OCI-LY3 (cell line): Measurements from ENCODE around the gene FUT7.

ENCODE experiments used
- H2AFZ ChIP-seq: fragments of 200-600, 300-600 bp; shearing (Covaris generic); 2 replicates; pipeline ENCODE4 v1.6.0; 2014; ENCODE audit warnings: antibody characterized with exemption, low read depth, low read length
- H3K27ac ChIP-seq: fragments of 200-600, 300-600 bp; sonication (generic); 2 replicates; pipeline ENCODE4 v1.5.1; 2014; ENCODE audit warnings: mild to moderate bottlenecking, low read length, moderate library complexity, mixed read lengths
- H3K27me3 ChIP-seq: fragments of 200-600, 300-600 bp; sonication (generic); 2 replicates; pipeline ENCODE4 v1.6.1; 2014; ENCODE audit warnings: low read depth, low read length, mixed read lengths
- H3K36me3 ChIP-seq: fragments of 200-600, 300-600 bp; sonication (generic); replicated peaks from 2 replicates; pipeline ENCODE3; 2014; ENCODE audit warnings: low read depth, low read length, mixed read lengths
- H3K4me1 ChIP-seq: fragments of 300-600, 200-600 bp; sonication (generic); 2 replicates; pipeline ENCODE4 v1.6.1; 2014; ENCODE audit warnings: low read length, mixed read lengths
- H3K4me2 ChIP-seq: fragments of 200-600, 300-600 bp; sonication (generic); 2 replicates; pipeline ENCODE4 v1.6.1; 2014; ENCODE audit warnings: low read length, mixed read lengths
- H3K4me3 ChIP-seq: fragments of 300-600, 200-600 bp; sonication (generic); 2 replicates; pipeline ENCODE4 v1.5.1; 2014; ENCODE audit warnings: antibody characterized with exemption, mild to moderate bottlenecking, low read length, moderate library complexity
- H3K79me2 ChIP-seq: fragments of 300-600, 200-600 bp; shearing (Covaris generic); 2 replicates; pipeline ENCODE4 v1.6.1; 2014; ENCODE audit warnings: mild to moderate bottlenecking, low read length, mixed read lengths
- H3K9ac ChIP-seq: fragments of 300-600, 200-600 bp; shearing (Covaris generic); 2 replicates; pipeline ENCODE4 v1.6.0; 2014; ENCODE audit warnings: mild to moderate bottlenecking, low read length, moderate library complexity
- H3K9me3 ChIP-seq: fragments of 200-600, 300-600 bp; shearing (Covaris generic); 2 replicates; pipeline ENCODE4 v1.6.1; 2014; ENCODE audit warnings: low read length, mixed read lengths; ENCODE audit not compliant: insufficient read depth
- H4K20me1 ChIP-seq: fragments of 200-600, 300-600 bp; sonication (generic); 2 replicates; pipeline ENCODE4 v1.6.1; 2016; ENCODE audit warnings: low read length, mixed read lengths; ENCODE audit not compliant: insufficient read depth
- EZH2phosphoT487 ChIP-seq: fragments of 200-600 bp; shearing (Covaris generic); IDR thresholded peaks from 2 replicates; pipeline ENCODE4 v1.6.1; 2018; ENCODE audit warnings: antibody characterized with exemption, mixed run types, low read depth
- TF ChIP-seq, protein P1 (sequence below): fragments of 200-600, 300-600 bp; sonication (generic); IDR thresholded peaks from 2 replicates; pipeline ENCODE4 v1.5.1; 2014; ENCODE audit warnings: antibody characterized with exemption, low read length, low read depth

The FUT7 gene

DNA sequence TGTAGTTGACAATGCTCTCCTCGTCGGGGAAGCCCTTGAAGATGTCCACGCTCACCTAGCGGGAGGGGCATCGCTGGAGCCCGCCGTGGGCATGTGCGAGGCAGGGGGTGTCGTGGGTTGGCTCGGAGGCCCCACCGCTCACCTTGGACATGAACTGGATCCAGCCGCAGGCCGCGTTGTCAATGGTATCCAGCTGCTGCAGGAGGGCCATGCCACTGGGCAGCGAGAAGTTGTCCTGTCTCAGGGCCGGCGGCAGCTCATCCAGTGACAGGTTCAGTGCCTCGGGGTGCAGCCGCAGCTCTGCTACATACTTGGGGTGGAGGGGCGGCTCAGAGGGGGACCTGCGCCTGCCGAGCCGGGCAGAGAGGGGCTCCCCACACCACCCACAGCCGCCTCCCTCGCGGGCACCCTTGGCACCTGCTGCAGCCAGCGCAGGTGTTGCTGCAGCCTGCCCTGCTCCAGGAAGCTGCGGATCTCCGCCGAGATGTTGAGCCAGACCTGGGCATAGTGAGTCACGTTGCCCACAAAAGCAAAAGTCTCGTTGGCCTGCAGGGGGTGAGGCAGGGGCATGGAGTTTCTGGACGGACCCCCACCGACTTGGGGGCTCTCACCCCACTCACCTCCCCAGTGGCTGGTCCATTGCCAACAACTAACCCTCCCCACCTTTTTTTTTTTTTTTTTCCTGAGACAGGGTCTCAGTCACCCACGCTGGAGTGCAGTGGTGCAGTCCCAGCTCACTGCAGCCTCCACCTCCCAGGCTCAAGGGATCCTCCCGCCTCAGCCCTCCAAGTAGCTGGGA, 12.9 kb downstream of the FUT7 start:
- Histone ChIP-seq H3K9me3 (no peaks in the 10 kb centered on the region), H3K4me1 (no peaks in the 10 kb centered on the region), H3K9ac (no peak overlapping the region), H2AFZ (no peak overlapping the region), H3K27ac (no peak overlapping the region), H3K4me3 (no peak overlapping the region), H4K20me1 (no peaks in the 10 kb centered on the region), H3K36me3 (no peaks in the 10 kb centered on the region), H3K79me2 (no peaks in the 10 kb centered on the region), H3K4me2 (no peak overlapping the region), H3K27me3 (no peaks in the 10 kb centered on the region)
- TF ChIP-seq, protein P1, sequence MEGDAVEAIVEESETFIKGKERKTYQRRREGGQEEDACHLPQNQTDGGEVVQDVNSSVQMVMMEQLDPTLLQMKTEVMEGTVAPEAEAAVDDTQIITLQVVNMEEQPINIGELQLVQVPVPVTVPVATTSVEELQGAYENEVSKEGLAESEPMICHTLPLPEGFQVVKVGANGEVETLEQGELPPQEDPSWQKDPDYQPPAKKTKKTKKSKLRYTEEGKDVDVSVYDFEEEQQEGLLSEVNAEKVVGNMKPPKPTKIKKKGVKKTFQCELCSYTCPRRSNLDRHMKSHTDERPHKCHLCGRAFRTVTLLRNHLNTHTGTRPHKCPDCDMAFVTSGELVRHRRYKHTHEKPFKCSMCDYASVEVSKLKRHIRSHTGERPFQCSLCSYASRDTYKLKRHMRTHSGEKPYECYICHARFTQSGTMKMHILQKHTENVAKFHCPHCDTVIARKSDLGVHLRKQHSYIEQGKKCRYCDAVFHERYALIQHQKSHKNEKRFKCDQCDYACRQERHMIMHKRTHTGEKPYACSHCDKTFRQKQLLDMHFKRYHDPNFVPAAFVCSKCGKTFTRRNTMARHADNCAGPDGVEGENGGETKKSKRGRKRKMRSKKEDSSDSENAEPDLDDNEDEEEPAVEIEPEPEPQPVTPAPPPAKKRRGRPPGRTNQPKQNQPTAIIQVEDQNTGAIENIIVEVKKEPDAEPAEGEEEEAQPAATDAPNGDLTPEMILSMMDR, result no peak
- TF ChIP-seq EZH2phosphoT487, result no peak

DNA sequence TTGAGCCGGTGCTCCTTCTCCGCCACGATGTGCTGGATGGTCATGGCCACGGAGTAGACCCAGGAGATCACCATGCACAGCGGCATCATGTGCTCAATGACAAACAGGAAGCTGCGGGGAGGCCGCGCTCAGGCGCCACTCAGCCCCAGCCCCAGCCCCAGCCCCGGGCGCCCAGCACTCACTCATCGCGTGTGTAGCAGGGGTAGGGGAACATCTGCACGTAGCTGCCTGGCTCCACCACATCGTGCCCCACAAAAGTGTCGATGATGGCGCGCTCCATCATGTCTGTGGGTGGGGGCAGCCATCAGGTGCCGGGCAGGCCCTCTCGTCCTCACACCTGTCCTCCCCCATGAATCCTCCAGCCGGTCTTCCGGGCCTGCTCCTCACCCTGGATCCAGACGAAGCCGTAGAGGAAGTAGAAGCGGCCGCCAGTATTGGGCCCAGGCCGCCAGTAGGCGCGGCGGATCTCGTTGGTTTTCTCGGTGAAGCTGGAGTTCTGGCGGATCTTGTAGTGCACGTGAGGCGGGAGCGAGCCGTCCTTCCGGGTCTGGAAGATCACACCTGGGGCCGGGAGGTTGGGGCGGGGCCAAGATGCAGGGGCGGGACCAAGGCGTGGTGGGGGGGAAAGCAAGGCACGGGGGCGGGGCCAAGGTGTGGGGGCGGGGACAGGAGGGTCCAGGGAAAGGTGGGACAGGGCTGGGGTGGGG, 13.9 kb downstream of the FUT7 start:
- no peaks in the 10 kb centered on the region for H3K36me3 ChIP-seq
- no peaks in the 10 kb centered on the region for H3K4me1 ChIP-seq
- TF ChIP-seq, protein P1, result no peak
- TF ChIP-seq EZH2phosphoT487, result no peak
- no peak overlapping the region for H2AFZ ChIP-seq
- no peak overlapping the region for H3K9ac ChIP-seq
- H4K20me1 ChIP-seq, result no peaks in the 10 kb centered on the region
- H3K4me2 ChIP-seq, result no peak overlapping the region
- no peak overlapping the region for H3K4me3 ChIP-seq
- H3K9me3 ChIP-seq, result no peaks in the 10 kb centered on the region
- H3K27ac ChIP-seq, result no peak overlapping the region
- no peaks in the 10 kb centered on the region for H3K27me3 ChIP-seq
- H3K79me2 ChIP-seq, result no peaks in the 10 kb centered on the region

DNA sequence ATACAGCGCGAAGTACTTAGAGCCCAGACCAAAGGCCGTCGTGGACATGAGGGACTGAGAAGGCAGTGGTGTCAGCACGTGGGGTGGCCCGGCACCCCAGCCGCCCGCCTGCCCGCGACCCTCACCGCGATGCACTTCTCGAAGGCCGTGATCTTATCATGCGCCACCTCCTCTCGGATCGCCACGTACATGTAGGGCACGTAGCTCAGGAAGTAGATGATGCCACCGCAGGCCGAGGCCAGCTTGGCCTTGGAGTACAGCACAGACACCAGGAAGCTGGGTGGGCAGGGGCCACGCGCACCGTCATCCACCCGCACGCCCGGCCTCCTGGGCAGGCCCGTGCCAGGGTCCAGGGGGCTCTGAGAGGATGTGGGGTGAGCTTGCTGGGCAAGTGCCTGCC, 14.8 kb downstream of the FUT7 start:
- Histone ChIP-seq H3K36me3 (no peaks in the 10 kb centered on the region), H3K27ac (no peak overlapping the region), H3K4me3 (no peak overlapping the region), H3K27me3 (no peaks in the 10 kb centered on the region), H3K9ac (no peak overlapping the region), H4K20me1 (no peaks in the 10 kb centered on the region), H3K79me2 (no peaks in the 10 kb centered on the region), H2AFZ (no peak overlapping the region), H3K4me2 (no peak overlapping the region), H3K9me3 (no peaks in the 10 kb centered on the region), H3K4me1 (no peaks in the 10 kb centered on the region)
- TF ChIP-seq, protein P1, result no peak
- no peak for TF ChIP-seq EZH2phosphoT487

DNA sequence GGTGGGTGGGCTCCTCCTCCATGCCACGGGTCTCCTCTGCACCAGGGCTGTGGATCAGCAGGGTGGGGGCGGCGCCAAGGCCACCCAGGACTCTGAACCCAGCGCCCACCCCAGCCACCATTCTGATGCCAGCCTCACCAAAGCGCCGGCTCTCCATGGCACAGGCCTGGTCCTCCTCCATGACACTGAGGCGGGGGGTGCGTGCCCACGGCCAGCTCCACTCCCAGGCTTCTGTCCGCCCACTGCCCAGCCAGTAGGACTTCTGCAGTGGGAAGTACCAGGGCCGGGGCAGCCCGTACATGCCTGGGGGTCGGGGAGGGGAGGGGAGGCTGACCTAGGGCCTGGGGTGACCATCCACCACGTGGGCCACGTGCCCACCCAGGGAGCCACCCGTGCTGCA, 15.5 kb downstream of the FUT7 start:
- Histone ChIP-seq H3K4me2 (no peak overlapping the region), H4K20me1 (no peaks in the 10 kb centered on the region), H3K9me3 (no peaks in the 10 kb centered on the region), H2AFZ (no peak overlapping the region), H3K27me3 (no peaks in the 10 kb centered on the region), H3K36me3 (no peaks in the 10 kb centered on the region), H3K4me3 (no peak overlapping the region), H3K4me1 (no peaks in the 10 kb centered on the region), H3K79me2 (no peaks in the 10 kb centered on the region), H3K9ac (no peak overlapping the region), H3K27ac (no peak overlapping the region)
- TF ChIP-seq, protein P1, result no peak
- TF ChIP-seq EZH2phosphoT487, result no peak
